ENCODE measurements around the gene DHFR2.

DHFR2 gene

GRCh38 chr3:94066506-94067500, 4.1 kb upstream of the DHFR2 start:
- peaks cover 10 to 23% (median 17%) of the 10 kb centered on the region in 4 experiments for H3K36me3 ChIP-seq (ENCODE audit: control insufficient read depth in 4 of 4, insufficient read depth in 4 of 4, low read length in 3 of 4)
- H3K9me3 ChIP-seq (ENCODE audit: control extremely low read depth in 1 of 5, control insufficient read depth in 4 of 5, insufficient read depth in 2 of 5, low read depth in 1 of 5, low read length in 4 of 5) = peaks cover 2 to 9% (median 6%) of the 10 kb centered on the region in 5 experiments
- peaks cover 10 to 29% (median 13%) of the 10 kb centered on the region in 4 experiments for H3K4me1 ChIP-seq (ENCODE audit: control extremely low read depth in 1 of 4, control insufficient read depth in 4 of 4, insufficient read depth in 4 of 4, low read length in 3 of 4)
- ChIA-PET POLR2A (no interaction called here), CTCF (interaction anchor here (0.9 to 6.0 kb wide), 6 partner anchors 11 to 72 kb away, joined by 3 to 42 read pairs (median 3); no protein-coding TSS in a partner anchor)
- no peak overlapping the region for H3K27ac ChIP-seq (ENCODE audit: insufficient read depth in 1 of 2, low read depth in 1 of 2, low read length in 2 of 2, poor library complexity in 1 of 2, severe bottlenecking in 2 of 2)
- no peaks in the 10 kb centered on the region for H3K27me3 ChIP-seq (replicated peaks in 2 of 5; ENCODE audit: control insufficient read depth in 4 of 5, insufficient read depth in 5 of 5, low read length in 4 of 5)
- DNase-seq = no peak
- no peak overlapping the region for H3K4me3 ChIP-seq (ENCODE audit: control insufficient read depth in 1 of 7, extremely low read depth in 1 of 7, insufficient read depth in 4 of 7, low read depth in 2 of 7, low read length in 6 of 7)
- 91% methylated on average over 3 of the region's 6 CpGs for WGBS (ENCODE audit: insufficient coverage)

GRCh38 chr3:94065819-94066480, 3.2 kb upstream of the DHFR2 start:
- Histone ChIP-seq H3K27me3 (replicated peaks in 2 of 5; ENCODE audit: control insufficient read depth in 4 of 5, insufficient read depth in 5 of 5, low read length in 4 of 5) (no peaks in the 10 kb centered on the region), H3K9me3 (ENCODE audit: control extremely low read depth in 1 of 5, control insufficient read depth in 4 of 5, insufficient read depth in 2 of 5, low read depth in 1 of 5, low read length in 4 of 5) (peaks cover 2 to 9% (median 6%) of the 10 kb centered on the region in 5 experiments), H3K27ac (ENCODE audit: insufficient read depth in 1 of 2, low read depth in 1 of 2, low read length in 2 of 2, poor library complexity in 1 of 2, severe bottlenecking in 2 of 2) (no peak overlapping the region), H3K36me3 (ENCODE audit: control insufficient read depth in 4 of 4, insufficient read depth in 4 of 4, low read length in 3 of 4) (peaks cover 8 to 19% (median 14%) of the 10 kb centered on the region in 4 experiments), H3K4me3 (ENCODE audit: control insufficient read depth in 1 of 7, extremely low read depth in 1 of 7, insufficient read depth in 4 of 7, low read depth in 2 of 7, low read length in 6 of 7) (no peak overlapping the region), H3K4me1 (ENCODE audit: control extremely low read depth in 1 of 4, control insufficient read depth in 4 of 4, insufficient read depth in 4 of 4, low read length in 3 of 4) (peaks cover 10 to 30% (median 13%) of the 10 kb centered on the region in 4 experiments)
- 100% methylated on average over 1 of the region's 1 CpG for WGBS (ENCODE audit: insufficient coverage)
- CTCF ChIA-PET = interaction anchor here (1.2 to 6.0 kb wide), 4 partner anchors 55 to 66 kb away, joined by 3 to 42 read pairs (median 3); no protein-coding TSS in a partner anchor
- POLR2A ChIA-PET = no interaction called here
- no peak for DNase-seq

- CTCF ChIA-PET = interaction anchor here (6.0 kb wide), 1 partner anchor 61 kb away, joined by 42 read pairs; no protein-coding TSS in a partner anchor
- WGBS (ENCODE audit: insufficient coverage) = no CpG with 5 or more reads among the region's 1 CpG
- POLR2A ChIA-PET = no interaction called here
- DNase-seq = no peak
- Histone ChIP-seq H3K9me3 (ENCODE audit: control extremely low read depth in 1 of 5, control insufficient read depth in 4 of 5, insufficient read depth in 2 of 5, low read depth in 1 of 5, low read length in 4 of 5) (peaks cover 2 to 9% (median 6%) of the 10 kb centered on the region in 5 experiments), H3K27ac (ENCODE audit: insufficient read depth in 1 of 2, low read depth in 1 of 2, low read length in 2 of 2, poor library complexity in 1 of 2, severe bottlenecking in 2 of 2) (peak overlapping the region in 1 of 2 experiments; percentile 1), H3K36me3 (ENCODE audit: control insufficient read depth in 4 of 4, insufficient read depth in 4 of 4, low read length in 3 of 4) (peaks cover 8 to 18% (median 14%) of the 10 kb centered on the region in 4 experiments), H3K4me3 (ENCODE audit: control insufficient read depth in 1 of 7, extremely low read depth in 1 of 7, insufficient read depth in 4 of 7, low read depth in 2 of 7, low read length in 6 of 7) (peak overlapping the region in 1 of 7 experiments; percentile 34), H3K27me3 (replicated peaks in 2 of 5; ENCODE audit: control insufficient read depth in 4 of 5, insufficient read depth in 5 of 5, low read length in 4 of 5) (no peaks in the 10 kb centered on the region), H3K4me1 (ENCODE audit: control extremely low read depth in 1 of 4, control insufficient read depth in 4 of 4, insufficient read depth in 4 of 4, low read length in 3 of 4) (peaks cover 10 to 30% (median 13%) of the 10 kb centered on the region in 4 experiments)
Measured at GRCh38 chr3:94065122-94065521, 2.4 kb upstream of the DHFR2 start.

- Histone ChIP-seq H3K27me3 (replicated peaks in 2 of 5; ENCODE audit: control insufficient read depth in 4 of 5, insufficient read depth in 5 of 5, low read length in 4 of 5) (no peaks in the 10 kb centered on the region), H3K9me3 (ENCODE audit: control extremely low read depth in 1 of 5, control insufficient read depth in 4 of 5, insufficient read depth in 2 of 5, low read depth in 1 of 5, low read length in 4 of 5) (peaks cover 2 to 9% (median 6%) of the 10 kb centered on the region in 5 experiments), H3K4me1 (ENCODE audit: control extremely low read depth in 1 of 4, control insufficient read depth in 4 of 4, insufficient read depth in 4 of 4, low read length in 3 of 4) (peaks cover 10 to 30% (median 13%) of the 10 kb centered on the region in 4 experiments), H3K36me3 (ENCODE audit: control insufficient read depth in 4 of 4, insufficient read depth in 4 of 4, low read length in 3 of 4) (peaks cover 8 to 20% (median 14%) of the 10 kb centered on the region in 4 experiments), H3K27ac (ENCODE audit: insufficient read depth in 1 of 2, low read depth in 1 of 2, low read length in 2 of 2, poor library complexity in 1 of 2, severe bottlenecking in 2 of 2) (peak overlapping the region; percentile 99 to 100), H3K4me3 (ENCODE audit: control insufficient read depth in 1 of 7, extremely low read depth in 1 of 7, insufficient read depth in 4 of 7, low read depth in 2 of 7, low read length in 6 of 7) (peak overlapping the region in 4 of 7 experiments; percentile 93 to 99 (median 97))
- ChIA-PET CTCF (interaction anchor here (0.8 to 1.1 kb wide), 2 partner anchors 57 to 63 kb away, joined by 3 to 4 read pairs; no protein-coding TSS in a partner anchor), POLR2A (interaction anchor here (0.6 kb wide), 1 partner anchor 8 kb away, joined by 4 read pairs; no protein-coding TSS in a partner anchor)
- WGBS (ENCODE audit: insufficient coverage) = 48% methylated on average over 4 of the region's 6 CpGs
- DNase-seq = peak; percentile 27 to 70 (median 58)
Measured at GRCh38 chr3:94064243-94064860, 1.6 kb upstream of the DHFR2 start.

GRCh38 chr3:94063496-94064119, 892 bp upstream of the DHFR2 start:
- Histone ChIP-seq H3K4me3 (ENCODE audit: control insufficient read depth in 1 of 7, extremely low read depth in 1 of 7, insufficient read depth in 4 of 7, low read depth in 2 of 7, low read length in 6 of 7) (peak overlapping the region; percentile 83 to 99 (median 97)), H3K36me3 (ENCODE audit: control insufficient read depth in 4 of 4, insufficient read depth in 4 of 4, low read length in 3 of 4) (peaks cover 8 to 22% (median 14%) of the 10 kb centered on the region in 4 experiments), H3K27me3 (replicated peaks in 2 of 5; ENCODE audit: control insufficient read depth in 4 of 5, insufficient read depth in 5 of 5, low read length in 4 of 5) (no peaks in the 10 kb centered on the region), H3K4me1 (ENCODE audit: control extremely low read depth in 1 of 4, control insufficient read depth in 4 of 4, insufficient read depth in 4 of 4, low read length in 3 of 4) (peaks cover 10 to 30% (median 13%) of the 10 kb centered on the region in 4 experiments), H3K27ac (ENCODE audit: insufficient read depth in 1 of 2, low read depth in 1 of 2, low read length in 2 of 2, poor library complexity in 1 of 2, severe bottlenecking in 2 of 2) (peak overlapping the region; percentile 99 to 100), H3K9me3 (ENCODE audit: control extremely low read depth in 1 of 5, control insufficient read depth in 4 of 5, insufficient read depth in 2 of 5, low read depth in 1 of 5, low read length in 4 of 5) (peaks cover 2 to 9% (median 6%) of the 10 kb centered on the region in 5 experiments)
- POLR2A ChIA-PET = interaction anchor here (0.6 to 1.4 kb wide), 2 partner anchors 9 to 42 kb away, joined by 3 to 4 read pairs; no protein-coding TSS in a partner anchor
- CTCF ChIA-PET = interaction anchor here (0.8 to 1.8 kb wide), 7 partner anchors 57 to 90 kb away, joined by 3 to 6 read pairs (median 3); partner anchors contain the start of gene PROS1
- peak in 1 of 3 donors; percentile 41 for DNase-seq
- 70% methylated on average over 13 of the region's 17 CpGs for WGBS (ENCODE audit: insufficient coverage)

GRCh38 chr3:94061297-94061696, 1.4 kb downstream of the DHFR2 start:
- Histone ChIP-seq H3K36me3 (ENCODE audit: control insufficient read depth in 4 of 4, insufficient read depth in 4 of 4, low read length in 3 of 4) (peaks cover 0 to 7% (median under 1%) of the 10 kb centered on the region in 4 experiments), H3K4me3 (ENCODE audit: control insufficient read depth in 1 of 7, extremely low read depth in 1 of 7, insufficient read depth in 4 of 7, low read depth in 2 of 7, low read length in 6 of 7) (no peak overlapping the region), H3K4me1 (ENCODE audit: control extremely low read depth in 1 of 4, control insufficient read depth in 4 of 4, insufficient read depth in 4 of 4, low read length in 3 of 4) (peaks cover 10 to 30% (median 13%) of the 10 kb centered on the region in 4 experiments), H3K27ac (ENCODE audit: insufficient read depth in 1 of 2, low read depth in 1 of 2, low read length in 2 of 2, poor library complexity in 1 of 2, severe bottlenecking in 2 of 2) (no peak overlapping the region), H3K9me3 (ENCODE audit: control extremely low read depth in 1 of 5, control insufficient read depth in 4 of 5, insufficient read depth in 2 of 5, low read depth in 1 of 5, low read length in 4 of 5) (no peaks in the 10 kb centered on the region), H3K27me3 (replicated peaks in 2 of 5; ENCODE audit: control insufficient read depth in 4 of 5, insufficient read depth in 5 of 5, low read length in 4 of 5) (no peaks in the 10 kb centered on the region)
- WGBS (ENCODE audit: insufficient coverage) = 100% methylated on average over 5 of the region's 13 CpGs
- DNase-seq = no peak
- POLR2A ChIA-PET = no interaction called here
- CTCF ChIA-PET = no interaction called here

Data from common myeloid progenitor, CD34-positive (primary cell).